ENCODE data around the gene DUS1L.

DUS1L gene

DNA sequence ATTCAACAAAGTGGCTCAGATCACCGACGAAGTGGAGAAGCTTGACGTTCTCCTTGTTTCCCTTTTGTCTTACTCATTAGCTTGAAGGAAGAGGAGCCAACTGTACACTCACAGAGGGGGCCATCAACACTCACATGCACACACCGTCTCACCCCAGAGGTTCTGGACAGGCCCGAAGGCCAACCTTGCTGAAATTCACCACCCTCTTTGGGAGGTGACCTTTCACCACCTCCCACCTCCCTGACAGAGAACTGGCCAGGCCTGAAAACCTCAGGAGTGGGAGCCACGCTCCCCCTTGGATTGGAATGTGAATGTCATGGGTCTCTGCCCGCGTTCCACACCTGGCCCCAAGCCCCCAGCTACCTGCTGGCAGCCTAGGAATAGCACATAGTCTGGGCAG lies 30.1 kb downstream of the DUS1L start:
- H3K27me3 ChIP-seq (ENCODE audit: low read depth, low read length) = no peaks in the 10 kb centered on the region
- no peak overlapping the region for H3K4me3 ChIP-seq (ENCODE audit: low read length)
- H3K9ac ChIP-seq (ENCODE audit: low read length) = no peak overlapping the region
- H3K27ac ChIP-seq (ENCODE audit: low read length) = no peak overlapping the region
- peaks cover 7% of the 10 kb centered on the region for H3K79me2 ChIP-seq (ENCODE audit: low read length)
- H3K4me1 ChIP-seq (ENCODE audit: low read length) = peaks cover 19% of the 10 kb centered on the region
- no peaks in the 10 kb centered on the region for H3K9me3 ChIP-seq (ENCODE audit: insufficient read depth, low read length)
- H3K4me2 ChIP-seq (ENCODE audit: low read length) = no peak overlapping the region
- peaks cover 7% of the 10 kb centered on the region for H3K36me3 ChIP-seq (replicated peaks; ENCODE audit: low read depth, low read length)
- no peak overlapping the region for H2AFZ ChIP-seq (ENCODE audit: low read depth, low read length)
- no peak for TF ChIP-seq EZH2phosphoT487 (IDR thresholded peaks at IDR 0.05; ENCODE audit: low read depth)
- TF ChIP-seq, protein P1, sequence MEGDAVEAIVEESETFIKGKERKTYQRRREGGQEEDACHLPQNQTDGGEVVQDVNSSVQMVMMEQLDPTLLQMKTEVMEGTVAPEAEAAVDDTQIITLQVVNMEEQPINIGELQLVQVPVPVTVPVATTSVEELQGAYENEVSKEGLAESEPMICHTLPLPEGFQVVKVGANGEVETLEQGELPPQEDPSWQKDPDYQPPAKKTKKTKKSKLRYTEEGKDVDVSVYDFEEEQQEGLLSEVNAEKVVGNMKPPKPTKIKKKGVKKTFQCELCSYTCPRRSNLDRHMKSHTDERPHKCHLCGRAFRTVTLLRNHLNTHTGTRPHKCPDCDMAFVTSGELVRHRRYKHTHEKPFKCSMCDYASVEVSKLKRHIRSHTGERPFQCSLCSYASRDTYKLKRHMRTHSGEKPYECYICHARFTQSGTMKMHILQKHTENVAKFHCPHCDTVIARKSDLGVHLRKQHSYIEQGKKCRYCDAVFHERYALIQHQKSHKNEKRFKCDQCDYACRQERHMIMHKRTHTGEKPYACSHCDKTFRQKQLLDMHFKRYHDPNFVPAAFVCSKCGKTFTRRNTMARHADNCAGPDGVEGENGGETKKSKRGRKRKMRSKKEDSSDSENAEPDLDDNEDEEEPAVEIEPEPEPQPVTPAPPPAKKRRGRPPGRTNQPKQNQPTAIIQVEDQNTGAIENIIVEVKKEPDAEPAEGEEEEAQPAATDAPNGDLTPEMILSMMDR (IDR thresholded peaks at IDR 0.05; ENCODE audit: low read depth, low read length) = no peak
- peaks cover 5% of the 10 kb centered on the region; the same call in 1 of the 2 replicates for H4K20me1 ChIP-seq (ENCODE audit: insufficient read depth, low read length)

DNA sequence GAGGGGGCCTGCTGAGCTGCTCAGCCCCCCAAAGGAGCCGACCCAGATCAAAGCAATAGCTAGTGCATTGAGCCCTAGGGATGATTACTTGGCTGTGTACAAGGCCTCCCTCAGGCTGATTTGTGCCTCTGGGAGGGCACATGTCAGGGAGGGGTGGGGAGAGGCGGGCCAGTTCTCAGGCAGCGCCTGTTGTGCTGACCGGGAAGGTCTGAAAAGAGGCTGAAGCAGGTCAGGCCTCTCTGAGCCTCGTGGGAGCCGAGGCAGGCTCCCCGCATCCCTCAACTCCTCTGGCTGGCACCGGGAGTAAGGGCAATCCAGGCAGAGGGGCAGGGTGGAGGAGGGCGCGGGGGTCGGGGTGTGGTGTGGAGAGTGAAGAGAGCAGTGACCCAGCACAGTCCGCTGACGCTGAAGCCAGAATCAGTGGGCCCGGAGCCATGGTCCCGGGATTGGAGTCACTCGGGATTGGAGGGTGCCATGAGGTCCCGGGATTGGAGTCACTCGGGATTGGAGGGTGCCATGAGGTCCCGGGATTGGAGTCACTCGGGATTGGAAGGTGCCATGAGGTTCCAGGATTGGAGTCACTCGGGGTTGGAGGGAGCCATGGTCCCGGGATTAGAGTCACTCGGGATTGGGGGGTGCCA lies 31.1 kb downstream of the DUS1L start:
- H4K20me1 ChIP-seq (ENCODE audit: insufficient read depth, low read length) = peaks cover 5% of the 10 kb centered on the region; the same call in 1 of the 2 replicates
- H3K27ac ChIP-seq (ENCODE audit: low read length) = no peak overlapping the region
- peaks cover 19% of the 10 kb centered on the region for H3K4me1 ChIP-seq (ENCODE audit: low read length)
- no peaks in the 10 kb centered on the region for H3K9me3 ChIP-seq (ENCODE audit: insufficient read depth, low read length)
- H3K79me2 ChIP-seq (ENCODE audit: low read length) = peaks cover 7% of the 10 kb centered on the region
- no peaks in the 10 kb centered on the region for H3K27me3 ChIP-seq (ENCODE audit: low read depth, low read length)
- peaks cover 7% of the 10 kb centered on the region for H3K36me3 ChIP-seq (replicated peaks; ENCODE audit: low read depth, low read length)
- TF ChIP-seq, protein P1 (IDR thresholded peaks at IDR 0.05; ENCODE audit: low read depth, low read length) = no peak
- no peak for TF ChIP-seq EZH2phosphoT487 (IDR thresholded peaks at IDR 0.05; ENCODE audit: low read depth)
- H3K4me3 ChIP-seq (ENCODE audit: low read length) = no peak overlapping the region
- H2AFZ ChIP-seq (ENCODE audit: low read depth, low read length) = no peak overlapping the region
- no peak overlapping the region for H3K4me2 ChIP-seq (ENCODE audit: low read length)
- no peak overlapping the region for H3K9ac ChIP-seq (ENCODE audit: low read length)

DNA sequence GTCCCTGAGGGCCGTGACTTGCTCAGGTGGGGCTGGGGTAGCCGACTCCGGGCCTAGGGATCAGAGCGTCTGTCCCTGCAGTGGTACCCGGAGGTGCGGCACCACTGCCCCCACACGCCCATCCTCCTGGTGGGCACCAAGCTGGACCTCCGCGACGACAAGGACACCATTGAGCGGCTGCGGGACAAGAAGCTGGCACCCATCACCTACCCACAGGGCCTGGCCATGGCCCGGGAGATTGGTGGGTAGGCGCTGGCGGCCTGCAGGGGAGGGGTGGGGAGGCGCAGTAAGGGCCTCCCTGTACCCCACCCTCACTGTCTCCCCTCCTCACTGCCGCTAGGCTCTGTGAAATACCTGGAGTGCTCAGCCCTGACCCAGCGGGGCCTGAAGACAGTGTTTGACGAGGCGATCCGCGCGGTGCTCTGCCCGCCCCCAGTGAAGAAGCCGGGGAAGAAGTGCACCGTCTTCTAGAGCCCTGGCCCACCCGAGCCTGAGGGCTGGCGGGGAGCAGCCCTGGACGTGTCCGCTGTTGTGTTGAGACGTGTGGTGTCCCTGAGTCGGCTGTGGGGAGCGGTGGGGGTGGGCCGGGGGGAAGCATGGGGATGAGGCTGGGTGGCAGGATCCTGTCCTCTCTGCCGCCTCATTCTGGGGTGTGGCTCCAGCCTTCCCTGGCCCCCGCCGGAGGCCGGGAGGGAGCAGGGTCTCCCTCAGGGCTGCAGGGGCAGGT lies 32.1 kb downstream of the DUS1L start:
- Histone ChIP-seq H3K9ac (ENCODE audit: low read length) (no peak overlapping the region), H3K79me2 (ENCODE audit: low read length) (peaks cover 7% of the 10 kb centered on the region), H2AFZ (ENCODE audit: low read depth, low read length) (no peak overlapping the region), H3K27me3 (ENCODE audit: low read depth, low read length) (no peaks in the 10 kb centered on the region), H3K9me3 (ENCODE audit: insufficient read depth, low read length) (no peaks in the 10 kb centered on the region), H3K36me3 (replicated peaks; ENCODE audit: low read depth, low read length) (peaks cover 7% of the 10 kb centered on the region), H4K20me1 (ENCODE audit: insufficient read depth, low read length) (peaks cover 5% of the 10 kb centered on the region; the same call in 1 of the 2 replicates), H3K4me1 (ENCODE audit: low read length) (peaks cover 16% of the 10 kb centered on the region), H3K4me3 (ENCODE audit: low read length) (no peak overlapping the region), H3K4me2 (ENCODE audit: low read length) (no peak overlapping the region), H3K27ac (ENCODE audit: low read length) (no peak overlapping the region)
- TF ChIP-seq EZH2phosphoT487 (IDR thresholded peaks at IDR 0.05; ENCODE audit: low read depth) = no peak
- TF ChIP-seq, protein P1 (IDR thresholded peaks at IDR 0.05; ENCODE audit: low read depth, low read length) = no peak

DNA sequence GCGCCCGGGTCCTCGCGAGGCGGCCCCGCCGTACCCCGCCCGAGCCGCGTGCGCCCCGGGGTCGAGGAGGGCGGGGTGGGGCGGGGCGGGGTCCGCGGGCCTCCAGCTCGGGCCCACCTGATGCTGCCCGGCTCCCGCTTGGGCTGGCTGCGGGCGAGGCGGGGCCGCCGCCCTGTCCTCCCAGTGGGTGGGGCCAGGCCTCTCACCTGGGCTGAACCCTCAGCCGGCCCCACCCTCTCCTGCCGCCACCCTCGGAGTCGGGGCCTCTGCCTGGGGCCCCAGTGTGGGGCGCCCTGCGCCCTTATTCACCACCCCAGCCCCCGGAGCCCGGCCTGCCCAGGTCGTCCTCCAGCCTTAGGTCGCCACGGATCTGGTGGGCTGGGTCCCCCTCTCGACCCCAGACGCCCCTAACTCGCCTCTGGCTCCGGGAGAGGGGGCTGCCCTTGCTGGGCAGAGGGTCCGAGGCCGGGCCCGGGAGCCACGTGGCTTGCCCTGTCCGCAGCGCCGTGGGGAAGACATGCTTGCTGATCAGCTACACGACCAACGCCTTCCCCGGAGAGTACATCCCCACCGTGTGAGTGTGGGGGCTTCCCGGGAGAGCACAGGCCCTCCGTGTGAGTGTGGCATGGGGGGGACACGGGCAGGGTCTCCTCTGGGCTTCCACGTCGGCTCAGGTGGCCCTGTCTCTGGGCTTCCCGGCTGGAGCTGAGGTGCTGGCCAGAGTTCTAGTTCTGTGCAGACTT lies 33.5 kb downstream of the DUS1L start:
- Histone ChIP-seq H3K4me1 (ENCODE audit: low read length) (peaks cover 26% of the 10 kb centered on the region), H3K27ac (ENCODE audit: low read length) (no peak overlapping the region), H3K4me2 (ENCODE audit: low read length) (peak overlapping the region; percentile 60), H3K9me3 (ENCODE audit: insufficient read depth, low read length) (no peaks in the 10 kb centered on the region), H4K20me1 (ENCODE audit: insufficient read depth, low read length) (peaks cover 5% of the 10 kb centered on the region; the same call in 1 of the 2 replicates), H2AFZ (ENCODE audit: low read depth, low read length) (no peak overlapping the region), H3K36me3 (replicated peaks; ENCODE audit: low read depth, low read length) (peaks cover 7% of the 10 kb centered on the region), H3K4me3 (ENCODE audit: low read length) (peak overlapping the region; percentile 65), H3K9ac (ENCODE audit: low read length) (0 out of 2 replicates have a peak overlapping the region, but pooled peaks have one; percentile 19), H3K27me3 (ENCODE audit: low read depth, low read length) (no peaks in the 10 kb centered on the region), H3K79me2 (ENCODE audit: low read length) (peaks cover 7% of the 10 kb centered on the region)
- TF ChIP-seq, protein P1 (IDR thresholded peaks at IDR 0.05; ENCODE audit: low read depth, low read length) = no peak
- no peak for TF ChIP-seq EZH2phosphoT487 (IDR thresholded peaks at IDR 0.05; ENCODE audit: low read depth)
